ENCODE data around the gene ABHD4.

DNA sequence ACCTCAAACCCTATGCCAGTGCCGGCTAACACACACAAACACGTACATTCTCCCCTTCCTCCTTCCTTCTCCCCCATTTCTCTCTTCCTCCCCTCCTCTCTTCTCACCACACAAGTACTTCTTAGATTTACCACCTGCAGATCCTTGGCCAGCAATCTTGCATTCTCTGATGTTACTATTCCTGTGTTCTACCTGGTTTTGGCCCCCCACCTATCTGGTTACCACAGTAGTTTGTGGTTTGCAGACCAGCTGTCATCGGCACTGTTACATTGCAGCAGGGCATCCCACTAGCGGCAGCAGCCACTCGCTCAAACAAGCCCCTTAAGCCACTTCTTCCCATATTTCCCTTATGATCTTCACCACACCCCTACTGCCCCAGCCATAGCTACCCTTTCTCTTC is 3.9 kb downstream of the ABHD4 start:
- TF ChIP-seq, protein P1, sequence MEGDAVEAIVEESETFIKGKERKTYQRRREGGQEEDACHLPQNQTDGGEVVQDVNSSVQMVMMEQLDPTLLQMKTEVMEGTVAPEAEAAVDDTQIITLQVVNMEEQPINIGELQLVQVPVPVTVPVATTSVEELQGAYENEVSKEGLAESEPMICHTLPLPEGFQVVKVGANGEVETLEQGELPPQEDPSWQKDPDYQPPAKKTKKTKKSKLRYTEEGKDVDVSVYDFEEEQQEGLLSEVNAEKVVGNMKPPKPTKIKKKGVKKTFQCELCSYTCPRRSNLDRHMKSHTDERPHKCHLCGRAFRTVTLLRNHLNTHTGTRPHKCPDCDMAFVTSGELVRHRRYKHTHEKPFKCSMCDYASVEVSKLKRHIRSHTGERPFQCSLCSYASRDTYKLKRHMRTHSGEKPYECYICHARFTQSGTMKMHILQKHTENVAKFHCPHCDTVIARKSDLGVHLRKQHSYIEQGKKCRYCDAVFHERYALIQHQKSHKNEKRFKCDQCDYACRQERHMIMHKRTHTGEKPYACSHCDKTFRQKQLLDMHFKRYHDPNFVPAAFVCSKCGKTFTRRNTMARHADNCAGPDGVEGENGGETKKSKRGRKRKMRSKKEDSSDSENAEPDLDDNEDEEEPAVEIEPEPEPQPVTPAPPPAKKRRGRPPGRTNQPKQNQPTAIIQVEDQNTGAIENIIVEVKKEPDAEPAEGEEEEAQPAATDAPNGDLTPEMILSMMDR (IDR thresholded peaks at IDR 0.05; ENCODE audit: low read length), result no peak
- no peak for TF ChIP-seq EZH2phosphoT487 (IDR thresholded peaks at IDR 0.05; ENCODE audit: low read length)
- TF ChIP-seq EZH2 (optimal IDR thresholded peaks at IDR 0.05; ENCODE audit: low read depth, low read length), result no peak

All from MM.1S (cell line).